ENCODE data around the gene ARTN.

The ARTN gene

DNA sequence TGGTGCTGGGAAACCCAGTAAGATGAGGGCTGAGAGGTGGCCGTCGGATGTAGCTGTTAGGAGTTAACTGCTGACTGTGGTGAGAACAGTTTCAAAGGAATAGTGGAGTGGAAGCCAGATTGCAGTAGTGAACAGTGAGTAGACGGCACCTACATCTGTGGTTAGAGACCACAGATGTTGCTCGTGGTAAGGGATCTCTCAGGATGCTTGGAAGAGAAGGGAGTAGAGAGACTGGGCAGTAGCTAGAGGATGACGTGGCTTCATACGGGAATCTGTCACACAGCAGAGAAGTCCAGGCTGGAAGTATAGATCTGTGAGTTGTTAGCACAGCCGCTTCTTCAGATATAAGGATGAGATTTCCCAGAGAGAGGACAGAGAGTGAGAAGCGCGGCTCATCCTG lies 7.8 kb upstream of the ARTN start:
- no peak for DNase-seq

DNA sequence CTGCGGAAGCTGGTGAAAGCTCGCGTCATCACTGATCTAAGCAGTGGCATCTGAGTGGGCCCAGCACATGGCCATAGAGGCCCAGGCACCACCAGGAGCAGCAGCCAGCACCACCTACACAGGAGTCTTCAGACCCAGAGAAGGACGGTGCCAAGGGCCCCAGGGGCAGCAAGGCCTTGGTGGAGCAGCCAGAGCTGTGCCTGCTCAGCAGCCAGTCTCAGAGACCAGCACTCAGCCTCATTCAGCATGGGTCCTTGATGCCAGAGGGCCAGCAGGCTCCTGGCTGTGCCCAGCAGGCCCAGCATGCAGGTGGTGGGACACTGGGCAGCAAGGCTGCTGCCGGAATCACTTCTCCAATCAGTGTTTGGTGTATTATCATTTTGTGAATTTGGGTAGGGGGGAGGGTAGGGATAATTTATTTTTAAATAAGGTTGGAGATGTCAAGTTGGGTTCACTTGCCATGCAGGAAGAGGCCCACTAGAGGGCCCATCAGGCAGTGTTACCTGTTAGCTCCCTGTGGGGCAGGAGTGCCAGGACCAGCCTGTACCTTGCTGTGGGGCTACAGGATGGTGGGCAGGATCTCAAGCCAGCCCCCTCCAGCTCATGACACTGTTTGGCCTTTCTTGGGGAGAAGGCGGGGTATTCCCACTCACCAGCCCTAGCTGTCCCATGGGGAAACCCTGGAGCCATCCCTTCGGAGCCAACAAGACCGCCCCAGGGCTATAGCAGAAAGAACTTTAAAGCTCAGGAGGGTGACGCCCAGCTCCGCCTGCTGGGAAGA lies 3.2 kb upstream of the ARTN start:
- peak; percentile 21 for DNase-seq

DNA sequence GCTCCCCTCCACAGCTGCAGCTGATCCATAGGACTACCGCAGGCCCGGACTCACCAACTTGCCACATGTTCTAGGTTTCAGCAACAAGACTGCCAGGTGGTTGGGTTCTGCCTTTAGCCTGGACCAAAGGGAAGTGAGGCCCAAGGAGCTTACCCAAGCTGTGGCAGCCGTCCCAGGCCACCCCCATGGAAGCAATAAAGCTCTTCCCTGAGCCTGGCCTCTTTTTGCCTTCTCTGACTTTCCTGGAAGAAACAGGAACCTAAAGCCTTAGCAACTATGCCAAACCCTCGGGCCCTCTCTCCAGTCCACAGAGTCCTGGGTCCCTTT lies 2.7 kb upstream of the ARTN start:
- DNase-seq = no peak

DNA sequence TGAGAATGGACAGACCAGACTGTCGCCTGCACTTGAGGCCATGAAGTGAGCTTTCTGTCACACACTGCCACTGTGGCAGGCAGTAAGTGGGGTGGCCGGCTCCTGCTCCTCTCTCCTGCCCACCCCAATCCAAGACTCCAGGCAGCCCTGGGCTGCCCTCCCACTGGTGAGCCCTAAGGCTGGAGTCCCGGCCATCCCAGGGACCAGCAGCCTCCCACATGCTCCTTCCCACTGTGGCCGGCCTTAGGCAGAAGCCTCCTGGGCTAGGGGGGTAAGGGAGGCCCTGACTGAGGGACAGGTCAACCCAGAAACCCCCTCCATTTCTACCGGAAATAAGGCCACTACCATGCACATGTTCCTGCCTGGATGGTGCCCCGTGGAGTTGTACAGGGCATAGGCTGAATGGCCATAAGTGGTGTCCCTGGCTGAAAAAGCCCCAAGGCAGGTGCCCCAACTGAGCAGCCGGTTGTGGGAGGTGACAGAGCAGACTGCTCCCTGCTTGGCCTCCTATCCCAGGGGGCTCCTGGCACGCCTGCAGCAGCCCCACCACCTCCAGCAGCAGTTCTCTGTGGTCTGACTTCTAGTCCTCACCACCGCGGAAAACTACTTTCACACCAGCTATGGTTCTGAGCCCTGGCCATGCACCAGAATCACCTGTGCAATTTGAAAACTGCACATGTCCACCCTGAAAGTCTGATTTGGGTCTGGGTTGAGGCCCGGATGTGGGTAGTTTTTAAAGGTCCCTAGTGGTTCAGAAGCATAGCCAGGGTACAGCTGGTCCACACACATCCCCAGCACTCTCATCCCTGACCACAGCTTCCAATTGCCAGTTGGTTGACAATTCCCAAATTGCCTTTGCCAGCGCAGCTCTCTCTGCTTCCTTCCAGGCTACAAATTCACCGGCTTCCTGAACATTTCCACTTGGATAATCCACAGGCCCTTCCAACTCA lies 1.6 kb upstream of the ARTN start:
- no peak for DNase-seq

DNA sequence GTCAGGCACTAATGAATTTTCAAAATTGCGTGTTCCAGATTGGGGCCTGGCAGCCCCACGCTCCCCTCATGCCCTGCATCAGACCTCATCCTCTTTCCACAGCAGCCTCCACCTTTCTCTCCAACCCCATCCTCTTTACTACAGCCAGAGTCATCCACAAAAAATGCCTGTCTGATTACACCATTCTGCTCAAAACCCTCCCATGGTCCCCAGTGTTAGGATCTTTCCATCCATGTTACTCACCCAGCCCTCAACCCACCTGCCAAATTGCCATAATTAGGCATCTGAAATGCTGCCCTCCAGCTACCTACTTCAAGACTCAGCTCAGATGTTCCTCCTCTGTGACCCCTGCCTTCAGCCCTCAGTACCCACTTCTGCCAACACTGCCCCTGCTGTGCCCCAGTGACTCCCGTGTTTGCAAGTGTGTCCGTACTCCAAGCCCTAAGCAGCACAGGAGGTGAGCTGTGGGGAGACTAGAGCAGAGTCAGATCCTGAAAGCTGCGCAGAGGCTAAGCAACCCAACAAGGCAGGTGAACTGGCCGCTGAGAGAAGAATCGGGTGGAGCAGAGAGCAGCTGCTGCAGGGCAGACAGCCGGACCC lies 715 bp upstream of the ARTN start:
- no peak for DNase-seq

DNA sequence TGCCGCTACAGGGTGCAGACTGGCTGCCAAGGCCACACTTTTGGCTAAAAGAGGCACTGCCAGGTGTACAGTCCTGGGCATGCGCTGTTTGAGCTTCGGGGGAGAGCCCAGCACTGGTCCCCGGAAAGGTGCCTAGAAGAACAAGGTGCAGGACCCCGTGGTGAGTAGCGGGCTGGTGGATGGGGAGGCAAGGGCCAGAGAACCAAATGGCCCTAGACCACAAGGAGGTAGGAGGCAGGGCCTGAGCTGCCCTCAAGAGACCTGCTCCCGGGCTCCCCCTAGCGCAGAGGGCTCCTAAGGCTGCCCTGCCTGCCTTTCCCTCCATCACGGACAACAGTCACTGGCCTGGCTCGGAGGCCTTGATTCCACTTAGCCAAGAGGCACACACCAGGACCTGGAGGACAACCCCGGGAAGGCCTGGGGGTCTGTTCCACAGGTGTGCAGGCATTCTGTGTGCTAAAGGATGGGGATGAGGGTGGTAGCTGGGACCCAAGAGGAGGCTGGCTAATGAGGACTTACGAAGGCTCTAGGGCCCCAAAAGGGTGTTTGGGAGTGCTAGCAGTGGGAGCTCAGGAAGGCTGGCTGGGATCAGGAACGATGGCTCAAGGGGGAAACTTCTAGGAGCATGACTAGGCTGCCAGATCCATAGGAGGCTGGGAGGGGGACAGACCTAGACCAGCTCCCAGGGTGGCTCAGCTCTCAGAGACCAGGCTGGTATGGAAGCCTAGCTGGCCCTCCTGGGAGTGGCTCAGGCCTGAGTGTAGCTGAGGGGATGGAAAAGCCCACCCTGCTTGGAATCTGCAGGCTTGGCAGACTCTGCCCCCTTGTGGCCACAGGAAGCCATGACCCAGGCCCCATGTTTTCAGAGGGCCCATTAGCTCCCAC lies 742 bp downstream of the ARTN start:
- DNase-seq = peak; percentile 48

DNA sequence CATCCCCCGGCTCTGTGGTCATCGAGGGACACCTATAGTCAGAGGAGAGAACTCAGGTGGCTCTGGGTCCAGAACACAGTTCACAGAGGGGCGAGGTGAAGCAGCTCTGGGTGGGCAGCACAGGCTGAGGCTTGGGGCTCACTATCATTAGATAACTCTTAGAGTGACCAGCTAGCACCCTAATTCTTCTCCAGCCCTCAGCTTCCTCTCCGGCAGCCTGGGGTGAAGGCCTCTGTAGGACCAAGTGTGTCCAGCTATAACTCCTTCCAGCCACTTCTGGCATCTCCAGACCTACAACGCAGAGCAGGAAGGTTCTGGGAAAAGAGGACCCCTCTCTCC lies 1.4 kb downstream of the ARTN start:
- no peak for DNase-seq

DNA sequence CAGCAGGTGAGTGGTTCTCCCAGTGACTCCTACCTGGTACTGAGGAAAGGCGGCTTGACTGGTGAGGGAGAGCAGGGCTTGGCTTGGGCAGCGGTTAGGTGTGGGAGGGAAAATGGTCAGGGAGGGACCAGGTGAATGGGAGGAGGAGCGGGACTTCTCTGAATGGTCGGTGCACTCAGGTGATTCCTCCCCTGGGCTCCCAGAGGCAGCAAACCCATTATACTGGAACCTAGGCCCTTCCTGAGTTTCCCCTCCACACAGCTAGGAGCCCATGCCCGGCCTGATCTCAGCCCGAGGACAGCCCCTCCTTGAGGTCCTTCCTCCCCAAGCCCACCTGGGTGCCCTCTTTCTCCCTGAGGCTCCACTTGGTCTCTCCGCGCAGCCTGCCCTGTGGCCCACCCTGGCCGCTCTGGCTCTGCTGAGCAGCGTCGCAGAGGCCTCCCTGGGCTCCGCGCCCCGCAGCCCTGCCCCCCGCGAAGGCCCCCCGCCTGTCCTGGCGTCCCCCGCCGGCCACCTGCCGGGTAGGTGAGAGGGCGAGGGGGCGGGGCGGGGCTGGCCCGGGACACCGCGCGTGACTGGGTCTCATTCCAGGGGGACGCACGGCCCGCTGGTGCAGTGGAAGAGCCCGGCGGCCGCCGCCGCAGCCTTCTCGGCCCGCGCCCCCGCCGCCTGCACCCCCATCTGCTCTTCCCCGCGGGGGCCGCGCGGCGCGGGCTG lies 2.3 kb downstream of the ARTN start:
- DNase-seq = no peak

DNA sequence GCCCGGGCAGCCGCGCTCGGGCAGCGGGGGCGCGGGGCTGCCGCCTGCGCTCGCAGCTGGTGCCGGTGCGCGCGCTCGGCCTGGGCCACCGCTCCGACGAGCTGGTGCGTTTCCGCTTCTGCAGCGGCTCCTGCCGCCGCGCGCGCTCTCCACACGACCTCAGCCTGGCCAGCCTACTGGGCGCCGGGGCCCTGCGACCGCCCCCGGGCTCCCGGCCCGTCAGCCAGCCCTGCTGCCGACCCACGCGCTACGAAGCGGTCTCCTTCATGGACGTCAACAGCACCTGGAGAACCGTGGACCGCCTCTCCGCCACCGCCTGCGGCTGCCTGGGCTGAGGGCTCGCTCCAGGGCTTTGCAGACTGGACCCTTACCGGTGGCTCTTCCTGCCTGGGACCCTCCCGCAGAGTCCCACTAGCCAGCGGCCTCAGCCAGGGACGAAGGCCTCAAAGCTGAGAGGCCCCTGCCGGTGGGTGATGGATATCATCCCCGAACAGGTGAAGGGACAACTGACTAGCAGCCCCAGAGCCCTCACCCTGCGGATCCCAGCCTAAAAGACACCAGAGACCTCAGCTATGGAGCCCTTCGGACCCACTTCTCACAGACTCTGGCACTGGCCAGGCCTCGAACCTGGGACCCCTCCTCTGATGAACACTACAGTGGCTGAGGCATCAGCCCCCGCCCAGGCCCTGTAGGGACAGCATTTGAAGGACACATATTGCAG lies 3.0 kb downstream of the ARTN start:
- no peak for DNase-seq

DNA sequence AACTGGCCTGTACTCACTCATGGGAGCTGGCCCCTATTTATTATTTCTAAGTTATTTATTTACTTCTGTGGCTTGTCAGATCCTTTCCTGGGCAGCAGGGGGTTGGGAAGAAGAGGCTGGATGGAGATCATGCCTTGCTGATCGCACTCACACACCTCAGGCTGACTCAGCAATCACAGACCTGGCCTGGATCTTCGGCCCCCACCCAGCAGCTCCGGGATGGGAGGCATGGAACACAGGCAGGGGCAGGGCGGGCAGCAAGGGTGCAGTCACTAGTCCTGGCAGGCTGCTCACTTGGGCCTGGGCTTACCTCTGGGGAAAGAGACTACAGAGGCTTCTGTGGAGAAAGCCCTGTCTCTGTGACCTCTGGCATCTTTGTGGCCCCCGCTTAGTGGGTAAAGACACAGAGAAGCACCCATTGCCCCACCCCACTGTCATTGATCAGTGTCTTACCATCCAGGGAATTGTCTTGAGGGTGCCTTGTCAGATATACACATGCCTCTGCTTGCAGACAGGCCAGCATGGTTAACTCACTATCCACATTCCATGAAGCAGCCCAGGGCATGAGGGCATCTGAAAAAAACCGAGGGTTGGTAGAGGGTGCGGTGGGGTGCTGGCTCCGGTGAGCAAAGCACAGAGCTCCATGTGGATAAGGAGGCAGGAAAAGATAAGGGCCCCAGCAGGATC lies 3.7 kb downstream of the ARTN start:
- no peak for DNase-seq

DNA sequence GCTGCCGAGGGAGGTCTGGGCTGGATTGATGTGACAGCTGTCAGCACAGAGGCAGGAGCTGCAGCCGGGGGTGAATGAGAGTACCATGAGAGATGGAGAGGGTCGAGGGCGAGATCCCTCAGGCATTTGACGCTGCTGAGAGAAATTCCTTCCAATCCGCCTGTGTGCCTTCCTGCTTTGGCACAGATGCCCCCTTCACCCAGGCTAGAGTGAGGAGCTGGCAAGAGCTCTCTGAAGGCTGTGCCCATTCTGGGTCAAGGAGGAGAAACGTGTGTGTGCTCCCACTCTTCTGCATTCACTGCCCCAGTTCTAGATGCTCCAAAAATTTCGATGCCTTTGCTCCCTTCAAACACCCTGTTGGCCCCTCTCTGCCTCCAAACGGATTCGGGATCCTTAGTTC lies 4.8 kb downstream of the ARTN start:
- DNase-seq = no peak

DNA sequence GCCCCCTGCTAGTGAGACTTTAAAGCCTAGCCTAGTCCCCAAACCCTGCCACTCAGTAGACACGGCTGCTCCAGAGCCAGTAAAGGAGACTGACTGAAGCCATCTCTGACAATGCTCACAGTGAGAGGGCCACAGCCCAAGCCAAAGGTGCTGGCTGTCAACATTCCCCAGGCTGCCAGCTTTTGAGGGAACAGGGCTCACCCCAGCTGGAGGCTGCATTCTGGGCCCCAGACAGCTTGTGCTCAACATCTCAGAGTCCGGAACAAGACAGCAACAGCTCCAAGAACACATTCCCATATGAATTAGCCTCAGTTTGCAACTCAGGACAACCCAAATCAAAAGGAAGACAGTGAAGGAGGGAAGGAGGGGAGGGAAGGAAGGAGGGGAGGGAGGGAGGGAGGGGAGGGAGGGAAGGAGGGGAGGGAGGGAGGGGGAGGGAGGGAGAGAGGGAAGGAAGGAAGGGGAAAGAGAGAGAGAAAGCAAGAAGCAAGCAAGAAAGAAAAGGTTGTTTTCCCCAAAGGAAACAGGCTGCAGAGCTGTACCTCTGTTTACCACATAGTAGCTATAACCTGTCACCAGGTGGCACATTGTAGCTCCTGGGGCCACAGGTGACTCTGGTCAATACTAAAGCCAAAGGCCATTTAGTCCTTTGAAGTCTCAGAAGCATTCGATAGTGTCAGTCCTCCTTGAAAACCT lies 5.4 kb downstream of the ARTN start:
- DNase-seq = no peak

DNA sequence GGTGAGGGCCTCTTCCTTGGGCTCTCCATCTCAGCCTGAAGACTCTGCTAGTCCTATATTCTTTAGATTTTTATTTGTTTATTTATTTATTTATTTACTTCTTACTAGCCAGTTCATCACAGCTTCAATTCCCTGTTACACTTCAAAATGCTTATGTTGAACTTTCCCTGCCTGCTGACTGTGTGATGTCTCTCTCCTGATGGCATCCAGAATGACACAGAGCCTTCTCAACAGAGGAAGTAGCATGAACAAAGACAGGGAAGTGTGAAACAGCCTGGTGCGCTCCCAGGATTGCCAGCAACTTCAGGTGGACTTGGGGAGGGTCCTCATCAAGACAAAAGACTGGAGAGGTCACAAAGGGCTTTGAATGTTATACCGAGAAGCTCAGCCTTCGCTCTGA lies 8.8 kb downstream of the ARTN start:
- DNase-seq = no peak

DNA sequence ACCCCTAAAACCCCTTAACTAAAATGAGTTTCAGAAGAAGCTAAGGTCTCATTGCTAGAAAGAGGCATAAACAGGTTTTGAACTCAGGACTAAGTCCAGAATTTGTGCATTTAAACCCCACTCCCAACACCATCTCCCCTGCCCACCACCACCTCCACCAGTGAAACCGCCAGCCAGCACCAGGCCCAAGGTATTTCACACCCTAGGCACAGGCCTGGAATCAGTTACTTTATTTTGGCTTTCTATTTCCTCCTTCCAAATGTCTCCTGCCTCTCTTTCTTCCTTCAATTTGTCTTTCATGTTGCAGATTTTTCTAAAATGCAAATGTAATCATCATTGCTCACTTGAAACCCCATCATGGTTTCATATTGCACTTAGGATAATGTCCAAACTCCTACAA lies 11.3 kb downstream of the ARTN start:
- DNase-seq = no peak

DNA sequence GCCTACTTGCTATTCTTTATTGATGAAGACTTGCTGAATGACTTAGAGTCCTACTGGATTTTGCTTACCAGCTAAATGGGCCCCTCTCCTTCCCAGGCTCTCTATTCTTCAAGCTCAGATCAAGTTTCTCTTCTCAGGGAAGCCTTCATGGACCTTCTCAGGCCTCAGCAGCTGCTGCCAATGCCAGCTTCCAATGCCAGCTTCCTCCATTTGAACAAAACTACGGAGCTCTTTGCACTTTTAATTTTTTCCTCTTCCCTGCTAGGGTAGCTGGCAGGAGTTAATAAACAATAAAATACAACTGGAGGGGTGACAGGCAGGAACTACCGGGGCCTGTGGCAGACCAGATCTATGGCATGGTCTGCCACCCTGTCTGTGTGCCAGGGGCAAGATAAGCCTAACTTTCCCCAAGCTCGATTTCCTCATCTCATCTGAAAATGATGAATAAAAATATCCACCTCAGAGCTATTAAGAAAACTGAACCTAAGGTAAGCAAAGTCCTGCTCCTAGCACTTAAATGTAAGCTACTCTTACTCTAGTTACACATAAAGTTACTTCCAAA lies 12.2 kb downstream of the ARTN start:
- DNase-seq = no peak

DNA sequence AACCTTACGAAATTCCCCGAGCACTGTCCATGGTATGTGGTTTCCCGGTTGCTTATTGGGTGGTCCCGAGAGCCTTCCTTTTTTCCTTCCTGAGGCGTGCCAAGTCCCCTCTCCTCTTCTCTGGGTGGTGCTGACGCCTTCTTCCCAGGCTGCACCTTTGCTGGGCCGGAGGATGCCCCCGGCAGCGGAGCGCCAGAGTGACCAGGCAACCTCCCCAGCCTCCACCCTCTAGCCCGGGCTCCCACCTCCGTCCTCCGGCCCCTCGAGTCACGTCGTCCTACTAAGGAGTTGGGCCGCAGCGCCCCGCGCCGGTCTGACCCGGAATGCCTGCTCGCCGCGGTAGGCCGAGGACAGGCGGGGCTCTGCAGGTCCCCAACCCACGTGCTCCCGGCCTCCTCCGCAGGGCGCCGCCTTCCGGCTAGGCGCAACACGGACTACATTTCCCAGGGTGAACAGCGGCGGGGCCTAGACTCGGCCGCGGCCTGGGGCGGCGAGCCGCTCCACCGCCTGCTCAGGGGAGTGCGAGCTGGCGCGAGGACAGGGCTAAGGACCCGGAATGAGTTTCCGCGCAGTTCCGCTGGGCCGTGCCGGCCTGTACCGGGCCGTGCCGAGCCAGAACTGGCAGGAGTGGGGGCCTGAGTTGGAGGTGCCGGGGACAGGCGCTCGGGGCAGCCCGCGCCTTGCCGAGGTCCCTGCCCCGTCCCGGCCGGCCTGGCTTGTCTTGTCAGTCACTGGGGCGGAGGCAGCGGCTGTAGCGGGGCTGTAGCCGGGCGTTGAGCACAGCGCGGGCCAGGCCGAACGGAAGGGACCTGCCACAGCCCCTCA lies 12.8 kb downstream of the ARTN start, which contains the start of gene IPO13:
Gene IPO13, plus strand, starts transcription at position 715 of the 825 bp plus-strand sequence. CDS start 651 bp downstream, outside the sequence.
- peak; percentile 96 for DNase-seq

DNA sequence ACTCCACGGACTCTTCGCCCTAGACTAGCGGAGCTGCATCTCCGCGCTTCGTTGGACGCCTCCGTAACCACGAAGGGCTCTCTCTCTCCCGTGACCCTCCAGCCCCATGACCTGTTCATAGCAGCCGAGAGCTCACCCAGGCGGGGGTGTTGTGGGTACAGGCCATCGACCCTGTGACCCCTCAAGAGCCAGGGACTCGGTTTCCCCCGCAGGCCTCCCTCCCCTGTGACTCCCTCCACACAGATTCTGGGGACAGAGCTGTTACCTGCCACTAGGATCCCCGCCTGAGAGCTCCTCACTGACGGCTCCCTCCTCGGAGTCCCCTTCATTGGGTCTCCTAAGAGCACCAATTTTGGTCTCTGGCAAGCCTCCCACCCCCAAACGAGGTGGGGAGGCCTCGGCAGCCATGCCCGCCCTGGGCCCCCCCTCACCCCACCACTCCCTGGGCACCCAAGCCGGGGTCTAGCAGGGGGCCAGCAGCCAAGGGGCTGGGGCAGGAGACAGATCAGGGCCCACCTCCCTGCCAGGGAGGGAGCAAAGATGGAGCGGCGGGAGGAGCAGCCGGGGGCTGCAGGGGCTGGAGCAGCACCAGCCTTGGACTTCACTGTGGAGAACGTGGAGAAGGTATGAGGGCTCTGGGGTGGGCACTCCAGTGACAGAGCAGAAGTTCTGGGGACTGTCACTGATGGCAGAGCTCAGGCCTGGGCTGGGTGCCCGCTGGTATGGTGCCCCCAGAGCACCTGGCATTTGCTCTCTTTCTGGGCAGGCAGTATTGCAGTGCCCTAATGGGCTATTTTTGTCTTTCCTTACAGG lies 13.7 kb downstream of the ARTN start:
- DNase-seq = no peak

DNA sequence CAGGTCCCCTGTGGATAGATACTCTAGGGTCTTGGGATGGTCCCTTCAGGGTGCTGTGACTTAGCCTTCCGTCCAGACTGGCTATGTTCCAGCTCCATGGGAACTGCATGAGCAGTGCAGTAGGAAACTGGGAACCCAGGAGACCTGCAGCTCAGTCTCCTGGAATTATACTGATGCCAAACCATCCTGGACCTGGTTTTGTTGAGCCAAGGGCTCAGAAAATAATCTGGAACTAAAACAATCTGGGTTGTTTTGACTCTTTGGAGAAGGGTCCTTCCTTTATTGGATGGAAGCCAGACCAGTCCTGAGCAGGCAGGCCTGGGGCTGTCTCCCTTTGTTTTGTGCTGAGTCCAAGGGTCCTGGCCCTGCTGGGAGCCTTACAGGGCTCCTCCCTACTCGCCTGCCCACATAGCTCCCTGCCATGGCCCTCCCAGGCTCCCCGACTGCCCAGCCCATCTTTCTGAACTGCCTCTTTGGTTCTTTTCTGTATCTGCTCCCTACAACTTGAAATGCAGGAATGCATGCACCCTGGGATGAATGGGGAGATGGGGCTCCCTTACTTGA lies 14.4 kb downstream of the ARTN start:
- no peak for DNase-seq
